Osteoblast (primary cell): ENCODE data around the gene NCS1. TPM values are rescaled to one million over a fixed set of nuclear protein-coding genes. Genes with fewer than 3 reads are reported as not detected.

Experiments used
- DNase-seq: peaks from one replicate; pipeline ENCODE4 v3.0.0; 2011; ENCODE audit warnings: low spot score, mixed read lengths; ENCODE audit not compliant: insufficient read length; ENCODE audit errors: missing footprints
- H2AFZ ChIP-seq: 2 replicates; pipeline ENCODE4 v1.6.0; 2011; ENCODE audit warnings: mild to moderate bottlenecking, low read length
- H3K27ac ChIP-seq: 2 replicates; pipeline ENCODE4 v1.5.1; 2011; ENCODE audit warnings: mild to moderate bottlenecking, low read depth, low read length, moderate library complexity
- H3K27me3 ChIP-seq: 2 replicates; pipeline ENCODE4 v1.6.0; 2012; ENCODE audit warnings: mild to moderate bottlenecking, control low read depth, inconsistent platforms, low read length, moderate library complexity; ENCODE audit not compliant: insufficient read depth
- H3K36me3 ChIP-seq: 2 replicates; pipeline ENCODE4 v1.5.1; 2011; ENCODE audit warnings: mild to moderate bottlenecking, low read length, control low read depth, moderate library complexity; ENCODE audit not compliant: insufficient read depth
- H3K4me1 ChIP-seq: 2 replicates; pipeline ENCODE4 v1.5.1; 2011; ENCODE audit warnings: mild to moderate bottlenecking, low read length, control low read depth, moderate library complexity; ENCODE audit not compliant: insufficient read depth
- H3K4me2 ChIP-seq: 2 replicates; pipeline ENCODE4 v1.6.0; 2011; ENCODE audit warnings: mild to moderate bottlenecking, low read length; ENCODE audit not compliant: insufficient read depth
- H3K4me3 ChIP-seq: fragments of 200-600 bp; sonication (generic); 3 replicates; pipeline ENCODE4 v1.5.1; 2012; ENCODE audit warnings: mild to moderate bottlenecking, low read length, inconsistent platforms; ENCODE audit not compliant: insufficient read depth
- H3K79me2 ChIP-seq: 2 replicates; pipeline ENCODE4 v1.6.0; 2012; ENCODE audit warnings: mild to moderate bottlenecking, low read length, control low read depth, inconsistent platforms; ENCODE audit not compliant: insufficient read depth
- H3K9me3 ChIP-seq: 2 replicates; pipeline ENCODE4 v1.5.1; 2011; ENCODE audit warnings: low read depth, low read length, control low read depth
- H4K20me1 ChIP-seq: 2 replicates; pipeline ENCODE4 v1.6.0; 2012; ENCODE audit warnings: mild to moderate bottlenecking, low read length, control low read depth; ENCODE audit not compliant: insufficient read depth
- CTCF ChIP-seq: IDR thresholded peaks from 2 replicates; pipeline ENCODE4 v1.5.1; 2011; ENCODE audit warnings: mild to moderate bottlenecking, low read depth, low read length, moderate library complexity; ENCODE audit errors: extremely low read depth
- total RNA-seq: library from RNA; depleted of rRNA; stranded (reverse); fragments of >200 nt; gene quantifications from 2 replicates; pipeline ENCODE4 v1.2.3, GENCODE V29; 2012

The NCS1 gene
- total RNA-seq, 1 donor, result 49.9 TPM

- peak overlapping the region; percentile 37 for H3K4me3 ChIP-seq
- H3K27me3 ChIP-seq, result no peaks in the 10 kb centered on the region
- no peak overlapping the region for H2AFZ ChIP-seq
- peak overlapping the region; percentile 54 for H3K4me2 ChIP-seq
- no peak for TF ChIP-seq CTCF
- peak; percentile 95 for DNase-seq
- H3K79me2 ChIP-seq, result peaks cover 95% of the 10 kb centered on the region
- H3K4me1 ChIP-seq, result peaks cover 55% of the 10 kb centered on the region
- no peaks in the 10 kb centered on the region for H3K36me3 ChIP-seq
- no peaks in the 10 kb centered on the region for H3K9me3 ChIP-seq
- peak overlapping the region; percentile 58 for H3K27ac ChIP-seq
- H4K20me1 ChIP-seq, result peaks cover 54% of the 10 kb centered on the region
These were observed 13.4 kb downstream of the NCS1 start for GRCh38 chr9:130185490-130186031.

- H3K36me3 ChIP-seq, result no peaks in the 10 kb centered on the region
- H4K20me1 ChIP-seq, result peaks cover 54% of the 10 kb centered on the region
- DNase-seq, result no peak
- H3K27me3 ChIP-seq, result no peaks in the 10 kb centered on the region
- no peak for TF ChIP-seq CTCF
- H2AFZ ChIP-seq, result no peak overlapping the region
- peak overlapping the region; percentile 54 for H3K4me2 ChIP-seq
- H3K27ac ChIP-seq, result peak overlapping the region; percentile 58
- peak overlapping the region; percentile 37 for H3K4me3 ChIP-seq
- H3K4me1 ChIP-seq, result peaks cover 55% of the 10 kb centered on the region
- no peaks in the 10 kb centered on the region for H3K9me3 ChIP-seq
- peaks cover 95% of the 10 kb centered on the region for H3K79me2 ChIP-seq
These were observed 13.8 kb downstream of the NCS1 start for GRCh38 chr9:130186051-130186450.

- H3K27ac ChIP-seq, result peak overlapping the region; percentile 48
These were observed 14.8 kb downstream of the NCS1 start for GRCh38 chr9:130186839-130187522.

More at GRCh38 chr9:130186839-130187522, 14.8 kb downstream of the NCS1 start:
- no peak for TF ChIP-seq CTCF
- Histone ChIP-seq H3K27me3 (no peaks in the 10 kb centered on the region), H3K9me3 (no peaks in the 10 kb centered on the region), H2AFZ (no peak overlapping the region), H3K4me1 (peaks cover 55% of the 10 kb centered on the region), H3K4me3 (no peak overlapping the region), H3K4me2 (peak overlapping the region; percentile 62), H3K36me3 (no peaks in the 10 kb centered on the region), H3K79me2 (peaks cover 95% of the 10 kb centered on the region), H4K20me1 (peaks cover 60% of the 10 kb centered on the region)
- DNase-seq, result peak; percentile 97
